Right lobe of liver (tissue), 6 donors: ENCODE results near the gene ARL4D. TPM values are rescaled to one million over a fixed set of nuclear protein-coding genes. Genes with fewer than 3 reads are reported as not detected.
"Not testable (repeated sequence)": the region's sequence is repeated elsewhere in the genome, so short reads cannot be mapped to it uniquely, and the experiment has no call there.

Experiments used
- ATAC-seq, 4 donors: fragments of 200-7000 bp; cut with Tn5 transposase; one replicate each; pipeline ENCODE4 v1.9.1; 2020; ENCODE audit warnings: mild to moderate bottlenecking in 4 of 4, moderate library complexity in 4 of 4
- DNase-seq, 3 donors: peaks; one replicate each; pipeline ENCODE4 v3.0.0-alpha.2; 2020
- H3K27ac ChIP-seq, 3 donors: fragments of 200-600 bp; one replicate each; pipeline ENCODE4 v1.8.0; 2022
- H3K27me3 ChIP-seq, 2 donors: fragments of 200-600 bp; one replicate each; pipeline ENCODE4 v1.8.0; 2022
- H3K36me3 ChIP-seq, 4 donors: fragments of 200-600 bp; sonication (generic) in 1 of 4; one replicate each; pipeline versions ENCODE4 v1.5.1 to v1.8.0; 2017 to 2022; ENCODE audit warnings: control low read depth in 1 of 4
- H3K4me1 ChIP-seq, 4 donors: fragments of 200-600 bp; sonication (generic) in 1 of 4; one replicate each; pipeline versions ENCODE4 v1.5.1 to v1.8.0; 2017 to 2022; ENCODE audit warnings: control low read depth in 1 of 4
- H3K4me3 ChIP-seq, 3 donors: fragments of 200-600 bp; one replicate each; pipeline ENCODE4 v1.8.0; 2022
- H3K9me3 ChIP-seq, 4 donors: fragments of 200-600 bp; sonication (generic) in 1 of 4; one replicate each; pipeline versions ENCODE4 v1.5.1 to v1.8.0; 2017 to 2022; ENCODE audit warnings: control low read depth in 1 of 4
- POLR2A ChIP-seq: fragments of 450-650 bp; IDR thresholded peaks from one replicate; pipeline ENCODE4 v1.6.1; 2017; ENCODE audit warnings: antibody characterized with exemption, mild to moderate bottlenecking
- WGBS: methylation state at CpG from one replicate; pipeline ENCODE4 v1.1.6; 2018; ENCODE audit warnings: low coverage, low lambda C conversion rate; ENCODE audit not compliant: insufficient coverage; ENCODE audit errors: missing lambda C conversion rate; 5-methylcytosine and 5-hydroxymethylcytosine counted together
- intact Hi-C, 2 donors: fragments of 100-400 bp; cut with DNase I; formaldehyde crosslinking; loops; one replicate each; pipeline versions ENCODE4 v1.11.2 to v1.14.1; 2022
- total RNA-seq, 6 experiments: library from RNA; depleted of rRNA in 2 of 6; stranded (reverse); fragments of >200 nt in 2 of 6; fragmentation: NEBNext Ultra II Directional in 3 of 6; extraction: Animal tissue kit (Norgen Biotek cat#: 25700) in 3 of 6; gene quantifications; one replicate each; pipeline versions ENCODE4 v1.1.0 to v1.2.4, GENCODE V29; 2016 to 2023
- TF ChIP-seq, protein P1 (sequence below), 4 donors: fragments of 200-600 bp in 3 of 4; fragments of 450-650 bp in 1 of 4; IDR thresholded peaks; one replicate each; pipeline versions ENCODE4 v1.5.1 to v1.8.0; 2016 to 2022; ENCODE audit warnings: antibody characterized with exemption in 4 of 4, mild to moderate bottlenecking in 2 of 4
- donor health status: DM: no; HTN: yes; CAD: no.
- donor health status: DM: no; HTN: no; CAD: no.
- donor health status: DM: no; HTN: no; CAD: no.
- donor health status: DM: no; HTN: yes; CAD: no.
- donor health status: DM: no; HTN: yes; CAD: no.

ARL4D gene
- total RNA-seq, 6 experiments from 2014 or later: 10.9 to 31.8 (median 13.2) TPM

DNA sequence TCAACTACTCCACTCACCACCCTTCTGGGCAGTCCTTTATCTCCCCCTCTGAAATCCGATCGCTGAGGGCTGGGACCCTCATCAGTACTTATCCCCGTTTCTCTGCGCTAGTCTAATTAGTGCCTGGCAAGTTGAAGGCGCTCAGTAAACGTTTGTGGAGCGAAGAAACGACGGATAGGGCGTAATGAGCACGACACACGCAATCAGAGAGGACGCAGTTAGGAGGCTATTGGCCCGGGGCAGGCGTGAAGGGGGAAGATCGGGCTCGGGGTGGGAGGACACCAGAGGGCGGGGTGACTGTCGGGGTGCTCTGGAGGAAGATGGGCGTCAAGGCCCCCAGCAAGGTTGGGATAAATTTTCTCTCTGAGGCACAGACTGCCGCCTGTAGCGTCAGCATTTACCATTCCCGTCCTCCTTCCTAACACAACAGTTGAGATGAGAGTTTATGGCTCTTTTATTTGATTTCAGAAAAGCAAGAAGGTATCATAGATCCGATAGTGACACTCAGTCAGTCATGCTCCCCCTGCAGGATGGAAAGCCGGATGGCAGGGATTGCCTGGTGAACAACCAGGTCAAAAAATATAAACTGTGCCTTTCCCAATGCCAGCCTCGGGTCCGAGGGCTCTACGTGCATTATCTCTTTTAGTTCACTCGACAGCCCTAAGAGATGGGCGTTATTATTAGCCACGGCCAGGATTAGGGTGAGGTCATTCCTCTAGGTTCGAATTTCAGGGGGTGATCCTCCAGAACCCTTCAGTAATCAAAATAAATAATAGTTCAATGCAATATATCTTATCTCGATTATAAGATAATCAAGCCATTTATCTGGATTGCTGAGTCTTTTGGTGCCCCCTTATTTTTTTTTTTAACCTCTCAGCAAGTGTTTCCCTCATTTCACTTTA lies 9.5 kb upstream of the ARL4D start:
- ATAC-seq (peak; percentile 62 to 74 (median 66)), DNase-seq (peak; percentile 83 to 88 (median 87))
- TF ChIP-seq, protein P1, sequence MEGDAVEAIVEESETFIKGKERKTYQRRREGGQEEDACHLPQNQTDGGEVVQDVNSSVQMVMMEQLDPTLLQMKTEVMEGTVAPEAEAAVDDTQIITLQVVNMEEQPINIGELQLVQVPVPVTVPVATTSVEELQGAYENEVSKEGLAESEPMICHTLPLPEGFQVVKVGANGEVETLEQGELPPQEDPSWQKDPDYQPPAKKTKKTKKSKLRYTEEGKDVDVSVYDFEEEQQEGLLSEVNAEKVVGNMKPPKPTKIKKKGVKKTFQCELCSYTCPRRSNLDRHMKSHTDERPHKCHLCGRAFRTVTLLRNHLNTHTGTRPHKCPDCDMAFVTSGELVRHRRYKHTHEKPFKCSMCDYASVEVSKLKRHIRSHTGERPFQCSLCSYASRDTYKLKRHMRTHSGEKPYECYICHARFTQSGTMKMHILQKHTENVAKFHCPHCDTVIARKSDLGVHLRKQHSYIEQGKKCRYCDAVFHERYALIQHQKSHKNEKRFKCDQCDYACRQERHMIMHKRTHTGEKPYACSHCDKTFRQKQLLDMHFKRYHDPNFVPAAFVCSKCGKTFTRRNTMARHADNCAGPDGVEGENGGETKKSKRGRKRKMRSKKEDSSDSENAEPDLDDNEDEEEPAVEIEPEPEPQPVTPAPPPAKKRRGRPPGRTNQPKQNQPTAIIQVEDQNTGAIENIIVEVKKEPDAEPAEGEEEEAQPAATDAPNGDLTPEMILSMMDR (IDR thresholded peaks at IDR 0.05): peak; percentile 89 to 95 (median 94)
- no peak for TF ChIP-seq POLR2A
- Histone ChIP-seq H3K27ac (peak overlapping the region; percentile 98 to 99 (median 98)), H3K36me3 (no peaks in the 10 kb centered on the region), H3K4me3 (peak overlapping the region; percentile 51 to 70 (median 64)), H3K27me3 (no peaks in the 10 kb centered on the region), H3K4me1 (peaks cover 0 to 40% (median 4%) of the 10 kb centered on the region in 4 donors), H3K9me3 (no peaks in the 10 kb centered on the region)
- WGBS: under 1% methylated on average over 33 of the region's 33 CpGs
- intact Hi-C loops: no loop called here

DNA sequence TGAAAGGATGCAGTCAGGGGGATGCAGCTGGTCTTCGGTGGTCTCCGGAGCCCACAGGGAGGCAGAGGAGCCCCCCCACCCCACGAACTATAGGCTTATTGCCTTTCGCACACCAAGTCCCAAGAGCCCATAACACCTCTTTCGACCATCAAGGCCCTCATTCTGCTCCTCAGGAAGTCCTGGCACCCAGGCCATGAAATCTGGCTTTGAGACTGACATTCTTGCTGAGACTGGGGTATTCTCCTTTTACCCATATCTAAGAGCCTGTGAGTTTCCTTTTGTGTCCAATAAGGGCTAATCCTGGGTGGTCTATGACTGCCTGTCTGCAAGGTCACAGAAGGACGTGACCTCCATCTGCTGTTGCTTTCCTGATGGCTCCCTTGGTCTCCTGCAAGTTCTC lies 6.4 kb upstream of the ARL4D start:
- 46% methylated on average over 2 of the region's 6 CpGs for WGBS
- no peak for TF ChIP-seq POLR2A
- TF ChIP-seq, protein P1 (IDR thresholded peaks at IDR 0.05): no peak
- intact Hi-C loops: loop anchor here in 1 of 2 donors (5.0 kb wide), 1 partner anchor 90 kb away; the partner anchor contains the start of gene DHX8

DNA sequence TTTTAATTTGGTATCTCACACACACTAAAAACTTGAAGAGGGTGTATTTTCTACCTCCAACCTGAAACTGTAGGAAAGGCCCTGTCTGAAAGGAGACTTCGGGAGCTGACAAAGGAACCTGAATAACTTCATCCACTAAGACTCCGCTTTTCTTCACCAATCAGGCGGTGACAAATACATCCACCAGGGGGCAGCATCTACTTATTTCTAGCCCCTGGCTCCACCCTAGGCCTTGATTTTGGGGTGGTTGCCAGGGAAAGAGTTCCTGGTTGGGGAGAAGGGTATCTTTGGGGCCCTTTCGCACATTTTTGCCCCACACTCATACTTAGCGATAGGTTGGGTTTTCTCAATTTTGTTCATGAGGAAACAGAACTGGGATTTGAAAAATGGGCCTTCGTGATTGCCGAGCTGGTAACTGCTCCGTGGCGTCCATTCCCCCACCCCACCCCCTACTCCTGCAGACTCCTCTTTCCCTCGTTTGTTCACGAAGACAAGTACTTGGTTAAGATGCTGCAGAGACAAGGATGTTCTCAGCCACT lies 4.8 kb upstream of the ARL4D start:
- no peak overlapping the region for H3K4me3 ChIP-seq
- intact Hi-C loops: loop anchor here in 1 of 2 donors (5.0 kb wide), 1 partner anchor 88 kb away; the partner anchor contains the start of gene DHX8
- DNase-seq: peak; percentile 78 to 92 (median 80)
- H3K9me3 ChIP-seq: no peaks in the 10 kb centered on the region
- 33% methylated on average over 11 of the region's 11 CpGs for whole genome bisulfite sequencing
- no peak for TF ChIP-seq POLR2A
- TF ChIP-seq, protein P1 (IDR thresholded peaks at IDR 0.05): peak; percentile 93 to 98 (median 94)
- no peaks in the 10 kb centered on the region for H3K36me3 ChIP-seq
- peak; percentile 61 to 70 (median 64) for ATAC-seq
- peaks cover 0 to 35% (median 0%) of the 10 kb centered on the region in 4 donors for H3K4me1 ChIP-seq
- H3K27ac ChIP-seq: no peak overlapping the region
- no peaks in the 10 kb centered on the region for H3K27me3 ChIP-seq

More for the DNA sequence above, 6.4 kb upstream of the ARL4D start:
- Histone ChIP-seq H3K27me3 (no peaks in the 10 kb centered on the region), H3K4me3 (no peak overlapping the region), H3K9me3 (no peaks in the 10 kb centered on the region), H3K4me1 (peaks cover 0 to 27% (median 0%) of the 10 kb centered on the region in 4 donors), H3K36me3 (no peaks in the 10 kb centered on the region), H3K27ac (no peak overlapping the region)
- no peak for ATAC-seq
- no peak for DNase-seq

DNA sequence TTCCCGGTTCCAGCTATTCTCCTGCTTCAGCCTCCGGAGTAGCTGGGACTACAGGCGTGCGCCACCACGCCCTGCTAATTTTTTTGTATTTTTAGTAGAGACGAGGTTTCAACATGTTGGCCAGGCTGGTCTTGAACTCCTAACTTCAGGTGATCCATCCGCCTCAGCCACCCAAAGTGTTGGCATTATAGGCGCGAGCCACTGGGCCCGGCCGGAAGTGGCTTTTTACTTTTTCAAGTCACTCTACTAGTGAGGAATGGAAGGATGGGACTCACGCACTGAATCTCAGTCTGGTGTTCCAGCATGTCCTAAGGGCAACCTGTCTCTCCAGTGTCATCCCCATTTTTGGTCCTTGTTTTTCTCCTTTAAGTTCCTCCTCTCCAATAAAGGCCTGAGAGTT lies 4.1 kb upstream of the ARL4D start:
- DNase-seq, H3K4me3 ChIP-seq, H3K27ac ChIP-seq, H3K36me3 ChIP-seq, H3K27me3 ChIP-seq, ATAC-seq, H3K9me3 ChIP-seq: not testable (repeated sequence)
- 74% methylated on average over 7 of the region's 12 CpGs for WGBS
- intact Hi-C loops: loop anchor here (5.0 kb wide), 1 partner anchor 88 kb away; the partner anchor contains the start of gene DHX8 (in 2 of the 2)
- peaks cover 0 to 32% (median 0%) of the 10 kb centered on the region in 4 donors for H3K4me1 ChIP-seq
